WTC11 (cell line): Measurements from ENCODE around the gene SPSB3. TPM values are rescaled to one million over a fixed set of nuclear protein-coding genes. Genes with fewer than 3 reads are reported as not detected.

Experiments
- ATAC-seq: fragments of 200-7000 bp; cut with Tn5 transposase; 2 replicates; pipeline ENCODE4 v1.10.0; 2021; ENCODE audit warnings: mild to moderate bottlenecking, moderate library complexity
- CTCF ChIA-PET: fragments of 300-600 bp; sonication (Branson Sonifier 250); formaldehyde crosslinking; loops from one replicate; lab custom pipeline; 2021; ENCODE audit warnings: antibody characterized with exemption; lab: Charles Lee
- POLR2A ChIA-PET: fragments of 350-600 bp; sonication (Branson Sonifier 250); formaldehyde crosslinking; loops from one replicate; lab custom pipeline; 2021; ENCODE audit warnings: antibody characterized with exemption; lab: Charles Lee
- DNase-seq: peaks from one replicate; pipeline ENCODE4 v3.0.0; 2021; ENCODE audit warnings: low spot score
- H3K27ac Mint-ChIP-seq: 2 replicates; pipeline ENCODE4 v1.8.0; 2021; ENCODE audit warnings: mixed read lengths
- H3K27me3 Mint-ChIP-seq: 2 replicates; pipeline ENCODE4 v1.8.0; 2021; ENCODE audit warnings: low read depth, mild to moderate bottlenecking, moderate library complexity, mixed read lengths
- H3K36me3 Mint-ChIP-seq: 2 replicates; pipeline ENCODE4 v1.8.0; 2021; ENCODE audit warnings: mixed read lengths
- H3K4me1 Mint-ChIP-seq: 2 replicates; pipeline ENCODE4 v1.8.0; 2022; ENCODE audit warnings: mixed read lengths
- H3K4me3 Mint-ChIP-seq: 2 replicates; pipeline ENCODE4 v1.8.0; 2021; ENCODE audit warnings: mild to moderate bottlenecking, moderate library complexity, mixed read lengths
- H3K9me3 Mint-ChIP-seq: 2 replicates; pipeline ENCODE4 v1.8.0; 2021; ENCODE audit warnings: mixed read lengths
- AFF4 ChIP-seq: sonication (generic); formaldehyde crosslinking; IDR thresholded peaks from 2 replicates; pipeline ENCODE4 v1.8.1; 2023; ENCODE audit warnings: mild to moderate bottlenecking, missing genetic modification reagents, borderline replicate concordance
- AR ChIP-seq: fragments of 250-450 bp; sonication (Bioruptor Pico); IDR thresholded peaks from 2 replicates; pipeline ENCODE4 v1.9.0; 2021; ENCODE audit warnings: mild to moderate bottlenecking
- E2F4 ChIP-seq: sonication (generic); formaldehyde crosslinking; IDR thresholded peaks from 2 replicates; pipeline ENCODE4 v1.8.1; 2022; ENCODE audit warnings: low read depth, mild to moderate bottlenecking, moderate library complexity, missing genetic modification reagents, borderline replicate concordance
- ESRRA ChIP-seq: sonication (generic); formaldehyde crosslinking; IDR thresholded peaks from 2 replicates; pipeline ENCODE4 v1.8.1; 2022; ENCODE audit warnings: mild to moderate bottlenecking, missing genetic modification reagents, borderline replicate concordance
- GTF2I ChIP-seq: fragments of 250-450 bp; sonication (Bioruptor Pico); conservative IDR thresholded peaks from 2 replicates; pipeline ENCODE4 v1.4.0; 2021; ENCODE audit warnings: mild to moderate bottlenecking
- HMGA2 ChIP-seq: fragments of 250-450 bp; sonication (Bioruptor Pico); IDR thresholded peaks from 2 replicates; pipeline ENCODE4 v1.4.0; 2021; ENCODE audit warnings: mild to moderate bottlenecking, moderate library complexity
- JUN ChIP-seq: sonication (generic); formaldehyde crosslinking; IDR thresholded peaks from 2 replicates; pipeline ENCODE4 v1.8.0; 2023; ENCODE audit warnings: mild to moderate bottlenecking, missing genetic modification reagents
- NFATC4 ChIP-seq: fragments of 250-450 bp; sonication (Bioruptor Pico); IDR thresholded peaks from 2 replicates; pipeline ENCODE4 v1.9.0; 2021; ENCODE audit warnings: mild to moderate bottlenecking
- NFE2L1 ChIP-seq: sonication (generic); formaldehyde crosslinking; IDR thresholded peaks from 2 replicates; pipeline ENCODE4 v1.8.1; 2023; ENCODE audit warnings: missing genetic modification reagents
- NR1H2 ChIP-seq: sonication (generic); formaldehyde crosslinking; IDR thresholded peaks from 2 replicates; pipeline ENCODE4 v1.9.0; 2021; ENCODE audit warnings: mild to moderate bottlenecking, moderate library complexity, missing genetic modification reagents
- NR3C1 ChIP-seq: sonication (generic); formaldehyde crosslinking; conservative IDR thresholded peaks from 2 replicates; pipeline ENCODE4 v1.8.1; 2023; ENCODE audit warnings: low read depth, mild to moderate bottlenecking, missing genetic modification reagents
- PRDM15 ChIP-seq: sonication (generic); formaldehyde crosslinking; IDR thresholded peaks from 2 replicates; pipeline ENCODE4 v1.8.0; 2022; ENCODE audit warnings: missing genetic modification reagents
- PREB ChIP-seq: sonication (generic); formaldehyde crosslinking; IDR thresholded peaks from 2 replicates; pipeline ENCODE4 v1.8.1; 2022; ENCODE audit warnings: mild to moderate bottlenecking, missing genetic modification reagents, moderate library complexity, borderline replicate concordance
- RELA ChIP-seq: sonication (generic); formaldehyde crosslinking; IDR thresholded peaks from 2 replicates; pipeline ENCODE4 v1.8.1; 2022; ENCODE audit warnings: missing genetic modification reagents, mild to moderate bottlenecking, borderline replicate concordance
- SMAD4 ChIP-seq: sonication (generic); formaldehyde crosslinking; IDR thresholded peaks from 2 replicates; pipeline ENCODE4 v1.8.0; 2022; ENCODE audit warnings: mild to moderate bottlenecking, missing genetic modification reagents
- USF2 ChIP-seq: sonication (generic); formaldehyde crosslinking; IDR thresholded peaks from 2 replicates; pipeline ENCODE4 v1.8.1; 2023; ENCODE audit warnings: mild to moderate bottlenecking, missing genetic modification reagents, moderate library complexity
- ZNF416 ChIP-seq: fragments of 250-450 bp; sonication (Bioruptor Pico); IDR thresholded peaks from 2 replicates; pipeline ENCODE4 v1.9.0; 2021; ENCODE audit warnings: mild to moderate bottlenecking, inconsistent platforms
- total RNA-seq: library from RNA; stranded (reverse); gene quantifications from 3 replicates; pipeline ENCODE4 v1.2.3, GENCODE V29; 2021

Gene SPSB3
- total RNA-seq, 1 experiment from 2014 or later, result 32.8 TPM

GRCh38 chr16:1744338-1744840 is 38.0 kb downstream of the SPSB3 start (continued):
- no peak for TF ChIP-seq USF2 (CRISPR knock-in tag)

- H3K36me3 Mint-ChIP-seq, result peaks cover under 1% of the 10 kb centered on the region; the same call in 1 of the 2 replicates
- no peaks in the 10 kb centered on the region for H3K9me3 Mint-ChIP-seq
- no peak for DNase-seq
- ChIA-PET POLR2A (no interaction called here), CTCF (no interaction called here)
- TF ChIP-seq PRDM15 (no peak), ESRRA (CRISPR knock-in tag) (no peak), E2F4 (CRISPR knock-in tag) (no peak), ZNF416 (CRISPR knock-in tag) (no peak), AFF4 (CRISPR knock-in tag) (no peak), SMAD4 (CRISPR knock-in tag) (no peak), HMGA2 (no peak), NFATC4 (CRISPR knock-in tag) (no peak), NR3C1 (CRISPR knock-in tag) (no peak), JUN (CRISPR knock-in tag) (no peak), RELA (CRISPR knock-in tag) (no peak), NFE2L1 (CRISPR knock-in tag) (no peak), AR (CRISPR knock-in tag) (no peak), PREB (no peak), NR1H2 (CRISPR knock-in tag) (no peak), GTF2I (no peak)
- H3K4me3 Mint-ChIP-seq, result no peak overlapping the region
- H3K27me3 Mint-ChIP-seq, result no peaks in the 10 kb centered on the region
- no peak overlapping the region for H3K27ac Mint-ChIP-seq
- ATAC-seq, result no peak
- H3K4me1 Mint-ChIP-seq, result no peaks in the 10 kb centered on the region
Measured at GRCh38 chr16:1743376-1744337, 38.7 kb downstream of the SPSB3 start.
